Measurements from ENCODE around the gene NDUFA13. TPM values are rescaled to one million over a fixed set of nuclear protein-coding genes. Genes with fewer than 3 reads are reported as not detected.

NDUFA13 gene
- total RNA-seq, 1 experiment from 2014 or later: 354 TPM

GRCh38 chr19:19570571-19570970, 54.5 kb downstream of the NDUFA13 start:
- Mint-ChIP-seq H3K27me3 (ENCODE audit: insufficient read depth, unreplicated experiment) (no peaks in the 10 kb centered on the region), H3K4me3 (ENCODE audit: unreplicated experiment) (no peak overlapping the region), H3K27ac (ENCODE audit: low read depth, unreplicated experiment) (no peak overlapping the region), H3K9me3 (ENCODE audit: unreplicated experiment) (no peaks in the 10 kb centered on the region), H3K4me1 (ENCODE audit: insufficient read depth, unreplicated experiment) (no peaks in the 10 kb centered on the region), H3K36me3 (ENCODE audit: insufficient read depth, unreplicated experiment) (peaks cover 6% of the 10 kb centered on the region)
- TF ChIP-seq, protein P1, sequence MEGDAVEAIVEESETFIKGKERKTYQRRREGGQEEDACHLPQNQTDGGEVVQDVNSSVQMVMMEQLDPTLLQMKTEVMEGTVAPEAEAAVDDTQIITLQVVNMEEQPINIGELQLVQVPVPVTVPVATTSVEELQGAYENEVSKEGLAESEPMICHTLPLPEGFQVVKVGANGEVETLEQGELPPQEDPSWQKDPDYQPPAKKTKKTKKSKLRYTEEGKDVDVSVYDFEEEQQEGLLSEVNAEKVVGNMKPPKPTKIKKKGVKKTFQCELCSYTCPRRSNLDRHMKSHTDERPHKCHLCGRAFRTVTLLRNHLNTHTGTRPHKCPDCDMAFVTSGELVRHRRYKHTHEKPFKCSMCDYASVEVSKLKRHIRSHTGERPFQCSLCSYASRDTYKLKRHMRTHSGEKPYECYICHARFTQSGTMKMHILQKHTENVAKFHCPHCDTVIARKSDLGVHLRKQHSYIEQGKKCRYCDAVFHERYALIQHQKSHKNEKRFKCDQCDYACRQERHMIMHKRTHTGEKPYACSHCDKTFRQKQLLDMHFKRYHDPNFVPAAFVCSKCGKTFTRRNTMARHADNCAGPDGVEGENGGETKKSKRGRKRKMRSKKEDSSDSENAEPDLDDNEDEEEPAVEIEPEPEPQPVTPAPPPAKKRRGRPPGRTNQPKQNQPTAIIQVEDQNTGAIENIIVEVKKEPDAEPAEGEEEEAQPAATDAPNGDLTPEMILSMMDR (IDR thresholded peaks at IDR 0.05; ENCODE audit: unreplicated experiment): no peak
- CTCF ChIA-PET: interaction anchor here (0.7 to 3.3 kb wide), 2 partner anchors 12 to 17 kb away, joined by 3 to 42 read pairs; no protein-coding TSS in a partner anchor
- intact Hi-C loops (cut with micrococcal nuclease): no loop called here
- BruUV-seq (replicated peaks): no TSS peak
- DNase-seq (ENCODE audit: unreplicated experiment): no peak
- POLR2A ChIA-PET: no interaction called here

GRCh38 chr19:19571071-19571786, 55.2 kb downstream of the NDUFA13 start:
- BruUV-seq (replicated peaks): no TSS peak
- H3K27ac Mint-ChIP-seq (ENCODE audit: low read depth, unreplicated experiment): no peak overlapping the region
- no peaks in the 10 kb centered on the region for H3K9me3 Mint-ChIP-seq (ENCODE audit: unreplicated experiment)
- intact Hi-C loops (cut with micrococcal nuclease): no loop called here
- H3K27me3 Mint-ChIP-seq (ENCODE audit: insufficient read depth, unreplicated experiment): no peaks in the 10 kb centered on the region
- no peak overlapping the region for H3K4me3 Mint-ChIP-seq (ENCODE audit: unreplicated experiment)
- ChIA-PET CTCF (interaction anchor here (0.7 kb wide), 1 partner anchor 11 kb away, joined by 3 read pairs; no protein-coding TSS in a partner anchor), POLR2A (no interaction called here)
- no peaks in the 10 kb centered on the region for H3K4me1 Mint-ChIP-seq (ENCODE audit: insufficient read depth, unreplicated experiment)
- H3K36me3 Mint-ChIP-seq (ENCODE audit: insufficient read depth, unreplicated experiment): peaks cover 6% of the 10 kb centered on the region
- TF ChIP-seq, protein P1 (IDR thresholded peaks at IDR 0.05; ENCODE audit: unreplicated experiment): no peak
- DNase-seq (ENCODE audit: unreplicated experiment): no peak

GRCh38 chr19:19575411-19575810, 59.4 kb downstream of the NDUFA13 start:
- Mint-ChIP-seq H3K4me3 (ENCODE audit: unreplicated experiment) (no peak overlapping the region), H3K36me3 (ENCODE audit: insufficient read depth, unreplicated experiment) (no peaks in the 10 kb centered on the region), H3K27me3 (ENCODE audit: insufficient read depth, unreplicated experiment) (no peaks in the 10 kb centered on the region), H3K27ac (ENCODE audit: low read depth, unreplicated experiment) (no peak overlapping the region), H3K4me1 (ENCODE audit: insufficient read depth, unreplicated experiment) (no peaks in the 10 kb centered on the region), H3K9me3 (ENCODE audit: unreplicated experiment) (no peaks in the 10 kb centered on the region)
- ChIA-PET POLR2A (no interaction called here), CTCF (interaction anchor here (1.4 kb wide), 2 partner anchors 21 to 23 kb away, joined by 3 to 6 read pairs; no protein-coding TSS in a partner anchor)
- intact Hi-C loops (cut with micrococcal nuclease): no loop called here
- TF ChIP-seq, protein P1 (IDR thresholded peaks at IDR 0.05; ENCODE audit: unreplicated experiment): no peak
- BruUV-seq (replicated peaks): no TSS peak
- DNase-seq (ENCODE audit: unreplicated experiment): no peak

Other genes with a start within 250 kb of the NDUFA13 start
- not detected in 2 replicates for gene TM6SF2, start 242.9 kb upstream of the NDUFA13 start, total RNA-seq (2022)
- 46.0 and 51.1 TPM in 2 replicates for gene SUGP1, start 195.7 kb upstream of the NDUFA13 start, total RNA-seq (2022)
- gene MAU2, start 195.4 kb upstream of the NDUFA13 start, total RNA-seq (2022): 50.1 and 55.9 TPM in 2 replicates
- 77.4 and 91.5 TPM in 2 replicates for gene GATAD2A, start 110.5 kb upstream of the NDUFA13 start, total RNA-seq (2022)
- gene TSSK6, start 677 bp upstream of the NDUFA13 start, total RNA-seq (2022): 4.8 and 6.6 TPM in 2 replicates
- 11.9 and 21.7 TPM in 2 replicates for gene YJEFN3, start 12.7 kb downstream of the NDUFA13 start, total RNA-seq (2022)
- 0.12 and 0.29 TPM in 2 replicates for gene CILP2, start 22.0 kb downstream of the NDUFA13 start, total RNA-seq (2022)
- 0.30 TPM in 1 of 2 replicates, not detected in the other for gene PBX4, start 102.5 kb downstream of the NDUFA13 start, total RNA-seq (2022)
- gene LPAR2, start 112.0 kb downstream of the NDUFA13 start, total RNA-seq (2022): 15.5 and 17.4 TPM in 2 replicates
- 9.1 and 10.1 TPM in 2 replicates for gene GMIP, start 127.4 kb downstream of the NDUFA13 start, total RNA-seq (2022)
- 63.9 and 67.2 TPM in 2 replicates for gene ATP13A1, start 147.5 kb downstream of the NDUFA13 start, total RNA-seq (2022)
- 8.6 and 9.2 TPM in 2 replicates for gene ZNF101, start 152.6 kb downstream of the NDUFA13 start, total RNA-seq (2022)
- 3.5 and 3.9 TPM in 2 replicates for gene ZNF14, start 216.9 kb downstream of the NDUFA13 start, total RNA-seq (2022)